ENCODE results near the gene STYX. TPM values are rescaled to one million over a fixed set of nuclear protein-coding genes. Genes with fewer than 3 reads are reported as not detected.

The STYX gene

Small RNAs within 50 kb of the gene (small RNA-seq; reads per million reads assigned to genes)
- gene AL139317.2 = not detected

Data from skeletal muscle satellite cell (primary cell).